Ishikawa (cell line): ENCODE results near the gene PRSS1.
A peak's percentile ranks its signal among the peaks of the same experiment; 100 is the strongest.

Experiments used
- CEBPB ChIP-seq: IDR thresholded peaks from 2 replicates; pipeline ENCODE4 v1.6.1; 2012
- CREB1 ChIP-seq: IDR thresholded peaks from 2 replicates; pipeline ENCODE4 v1.6.1; 2012; ENCODE audit warnings: low read depth
- EGR1 ChIP-seq: IDR thresholded peaks from 2 replicates; pipeline ENCODE4 v1.6.1; 2012
- EP300 ChIP-seq: IDR thresholded peaks from 2 replicates; pipeline ENCODE4 v1.6.1; 2012; ENCODE audit warnings: borderline replicate concordance
- FOXM1 ChIP-seq: IDR thresholded peaks from 2 replicates; pipeline ENCODE4 v1.6.1; 2012; ENCODE audit warnings: low read depth, borderline replicate concordance
- MAX ChIP-seq: IDR thresholded peaks from 2 replicates; pipeline ENCODE4 v1.6.1; 2012
- NFIC ChIP-seq: IDR thresholded peaks from 2 replicates; pipeline ENCODE4 v1.6.1; 2012
- RAD21 ChIP-seq: IDR thresholded peaks from 2 replicates; pipeline ENCODE4 v1.6.1; 2012; ENCODE audit warnings: low read depth
- REST ChIP-seq: IDR thresholded peaks from 2 replicates; pipeline ENCODE4 v1.6.1; 2012; ENCODE audit warnings: low read depth, mild to moderate bottlenecking
- TAF1 ChIP-seq: IDR thresholded peaks from 2 replicates; pipeline ENCODE4 v1.6.1; 2012; ENCODE audit warnings: low read depth, mild to moderate bottlenecking
- TCF12 ChIP-seq: IDR thresholded peaks from 2 replicates; pipeline ENCODE4 v1.6.1; 2012; ENCODE audit warnings: low read depth
- TEAD4 ChIP-seq: IDR thresholded peaks from 2 replicates; pipeline ENCODE4 v1.6.1; 2012
- USF1 ChIP-seq: IDR thresholded peaks from 2 replicates; pipeline ENCODE4 v1.6.1; 2012
- YY1 ChIP-seq: IDR thresholded peaks from 2 replicates; pipeline ENCODE4 v1.6.1; 2012; ENCODE audit warnings: low read depth
- ZBTB7A ChIP-seq: IDR thresholded peaks from 2 replicates; pipeline ENCODE4 v1.6.1; 2012; ENCODE audit warnings: low read depth

Gene PRSS1

GRCh38 chr7:142745745-142746144, 3.5 kb upstream of the PRSS1 start:
- TF ChIP-seq CREB1 (no peak), MAX (no peak), REST (no peak), EGR1 (no peak), ZBTB7A (no peak), TEAD4 (no peak), USF1 (no peak), NFIC (no peak), TCF12 (no peak), CEBPB (no peak), YY1 (no peak), FOXM1 (no peak), RAD21 (no peak), TAF1 (no peak), EP300 (no peak)

- TF ChIP-seq USF1: no peak
- no peak for TF ChIP-seq NFIC
- TF ChIP-seq CEBPB: no peak
- TF ChIP-seq EP300: no peak
- no peak for TF ChIP-seq FOXM1
- TF ChIP-seq RAD21: no peak
- no peak for TF ChIP-seq ZBTB7A
- TF ChIP-seq YY1: no peak
These were observed 3.0 kb upstream of the PRSS1 start for GRCh38 chr7:142746264-142746663.

- peak; percentile 80 for TF ChIP-seq NFIC
- TF ChIP-seq CEBPB: peak; percentile 19; the same call in 1 of the 2 replicates
- no peak for TF ChIP-seq YY1
- TF ChIP-seq RAD21: no peak; the same call in 1 of the 2 replicates
- TF ChIP-seq TAF1: no peak
- no peak for TF ChIP-seq CREB1
- TF ChIP-seq REST: no peak
- 0 out of 2 replicates have a peak, but pooled peaks have one; percentile 12 for TF ChIP-seq TEAD4
- peak; percentile 85 for TF ChIP-seq EP300
- no peak for TF ChIP-seq MAX
- no peak for TF ChIP-seq ZBTB7A
- TF ChIP-seq EGR1: no peak
- TF ChIP-seq USF1: no peak
- TF ChIP-seq TCF12: peak; percentile 77
- peak; percentile 50; the same call in 1 of the 2 replicates for TF ChIP-seq FOXM1
These were observed 1.2 kb downstream of the PRSS1 start for GRCh38 chr7:142750321-142750938.

- TF ChIP-seq EP300 (no peak), NFIC (no peak), MAX (no peak), REST (no peak), RAD21 (no peak), EGR1 (no peak), YY1 (no peak), ZBTB7A (no peak), USF1 (no peak), TEAD4 (no peak), TCF12 (no peak), TAF1 (no peak), FOXM1 (no peak), CEBPB (no peak), CREB1 (no peak)
These were observed 3.3 kb downstream of the PRSS1 start for GRCh38 chr7:142752376-142753225.
